Suprapubic skin (tissue), 4 donors: ENCODE data around the gene IL36RN. TPM values are rescaled to one million over a fixed set of nuclear protein-coding genes. Genes with fewer than 3 reads are reported as not detected.
"Not testable (repeated sequence)": the region's sequence is repeated elsewhere in the genome, so short reads cannot be mapped to it uniquely, and the experiment has no call there.

Experiments used
- DNase-seq, 2 donors: peaks; one replicate each; pipeline ENCODE4 v3.0.0-alpha.2; 2019; ENCODE audit warnings: low spot score in 2 of 2
- H3K27ac ChIP-seq: fragments of 200-600 bp; sonication (generic); one replicate; pipeline ENCODE4 v1.5.1; 2019
- H3K27me3 ChIP-seq: fragments of 200-600 bp; sonication (generic); one replicate; pipeline ENCODE4 v1.5.1; 2019
- H3K36me3 ChIP-seq: fragments of 200-600 bp; sonication (generic); one replicate; pipeline ENCODE4 v1.5.1; 2019
- H3K4me1 ChIP-seq: fragments of 200-600 bp; sonication (generic); one replicate; pipeline ENCODE4 v1.5.1; 2019
- H3K4me3 ChIP-seq: fragments of 200-600 bp; sonication (generic); one replicate; pipeline ENCODE4 v1.5.1; 2019; ENCODE audit warnings: mild to moderate bottlenecking
- H3K9me3 ChIP-seq: fragments of 200-600 bp; sonication (generic); one replicate; pipeline ENCODE4 v1.5.1; 2019
- EP300 ChIP-seq: sonication (generic); formaldehyde crosslinking; IDR thresholded peaks from one replicate; pipeline ENCODE4 v1.6.1; 2017; ENCODE audit warnings: antibody characterized with exemption
- POLR2A ChIP-seq, 2 donors: fragments of 450-650 bp; IDR thresholded peaks; one replicate each; pipeline ENCODE4 v1.6.1; 2017; ENCODE audit warnings: antibody characterized with exemption in 2 of 2, mild to moderate bottlenecking in 2 of 2, moderate library complexity in 2 of 2
- POLR2AphosphoS5 ChIP-seq, 3 donors: sonication (generic); formaldehyde crosslinking; IDR thresholded peaks; one replicate each; pipeline ENCODE4 v1.6.1; 2017; ENCODE audit warnings: antibody characterized with exemption in 3 of 3
- WGBS: methylation state at CpG from one replicate; pipeline ENCODE4 v1.1.5; 2018; 5-methylcytosine and 5-hydroxymethylcytosine counted together
- total RNA-seq, 4 donors: library from RNA; depleted of rRNA; stranded (reverse); fragments of >200 nt; gene quantifications; one replicate each; pipeline ENCODE4 v1.1.0, GENCODE V29; 2016
- TF ChIP-seq, protein P1 (sequence below), 2 donors: fragments of 200-600 bp in 1 of 2; fragments of 450-650 bp in 1 of 2; sonication (generic) in 1 of 2; IDR thresholded peaks; one replicate each; pipeline ENCODE4 v1.5.1; 2016 to 2019; ENCODE audit warnings: antibody characterized with exemption in 2 of 2, mild to moderate bottlenecking in 1 of 2, moderate library complexity in 1 of 2

IL36RN gene
- total RNA-seq, 4 donors from 2014 or later = 7.7 to 73.9 (median 37.1) TPM

DNA sequence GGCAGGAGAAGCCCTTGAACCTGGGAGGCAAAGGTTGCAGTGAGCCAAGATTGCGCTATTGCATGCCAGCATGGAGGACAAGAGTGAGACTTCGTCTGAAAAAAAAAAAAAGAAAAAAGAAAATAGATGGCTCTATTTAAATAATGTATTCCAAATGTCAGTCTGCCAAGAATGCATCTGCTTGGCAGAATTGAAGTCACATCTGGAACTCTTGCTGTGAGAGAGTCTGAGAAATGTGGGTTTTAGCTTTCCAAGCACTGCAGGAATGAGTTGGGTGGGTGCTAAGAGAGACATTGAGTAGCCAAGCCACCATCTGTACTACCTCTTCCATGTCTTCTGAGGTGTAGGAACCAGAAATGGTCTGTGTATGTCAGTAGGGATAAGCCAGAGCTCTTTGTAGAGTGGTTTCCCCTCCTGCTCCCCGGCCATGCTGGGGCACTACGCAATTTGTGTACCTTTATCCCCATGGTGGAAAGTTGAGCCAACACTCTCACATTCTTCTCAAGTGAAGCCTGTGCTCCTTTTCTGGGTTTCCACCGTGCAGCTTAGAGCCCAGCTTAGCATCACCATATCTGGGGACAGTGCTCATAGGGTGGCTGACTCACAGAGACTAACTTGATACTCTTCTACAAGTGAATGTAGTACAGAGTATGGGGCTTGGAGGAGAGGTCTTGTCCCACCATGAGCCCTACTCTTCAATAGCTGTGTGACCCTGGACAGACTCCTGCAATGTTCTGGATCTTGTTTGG is 34.0 kb downstream of the IL36RN start:
- Histone ChIP-seq H3K4me1 (no peaks in the 10 kb centered on the region), H3K4me3 (no peak overlapping the region), H3K27ac (no peak overlapping the region), H3K36me3 (no peaks in the 10 kb centered on the region), H3K27me3 (no peaks in the 10 kb centered on the region), H3K9me3 (no peaks in the 10 kb centered on the region)
- TF ChIP-seq EP300 = no peak
- no peak for TF ChIP-seq POLR2AphosphoS5 (IDR thresholded peaks at IDR 0.05)
- TF ChIP-seq POLR2A (IDR thresholded peaks at IDR 0.05) = no peak
- TF ChIP-seq, protein P1, sequence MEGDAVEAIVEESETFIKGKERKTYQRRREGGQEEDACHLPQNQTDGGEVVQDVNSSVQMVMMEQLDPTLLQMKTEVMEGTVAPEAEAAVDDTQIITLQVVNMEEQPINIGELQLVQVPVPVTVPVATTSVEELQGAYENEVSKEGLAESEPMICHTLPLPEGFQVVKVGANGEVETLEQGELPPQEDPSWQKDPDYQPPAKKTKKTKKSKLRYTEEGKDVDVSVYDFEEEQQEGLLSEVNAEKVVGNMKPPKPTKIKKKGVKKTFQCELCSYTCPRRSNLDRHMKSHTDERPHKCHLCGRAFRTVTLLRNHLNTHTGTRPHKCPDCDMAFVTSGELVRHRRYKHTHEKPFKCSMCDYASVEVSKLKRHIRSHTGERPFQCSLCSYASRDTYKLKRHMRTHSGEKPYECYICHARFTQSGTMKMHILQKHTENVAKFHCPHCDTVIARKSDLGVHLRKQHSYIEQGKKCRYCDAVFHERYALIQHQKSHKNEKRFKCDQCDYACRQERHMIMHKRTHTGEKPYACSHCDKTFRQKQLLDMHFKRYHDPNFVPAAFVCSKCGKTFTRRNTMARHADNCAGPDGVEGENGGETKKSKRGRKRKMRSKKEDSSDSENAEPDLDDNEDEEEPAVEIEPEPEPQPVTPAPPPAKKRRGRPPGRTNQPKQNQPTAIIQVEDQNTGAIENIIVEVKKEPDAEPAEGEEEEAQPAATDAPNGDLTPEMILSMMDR (IDR thresholded peaks at IDR 0.05) = no peak
- DNase-seq = no peak
- 73% methylated on average over 5 of the region's 5 CpGs for WGBS

DNA sequence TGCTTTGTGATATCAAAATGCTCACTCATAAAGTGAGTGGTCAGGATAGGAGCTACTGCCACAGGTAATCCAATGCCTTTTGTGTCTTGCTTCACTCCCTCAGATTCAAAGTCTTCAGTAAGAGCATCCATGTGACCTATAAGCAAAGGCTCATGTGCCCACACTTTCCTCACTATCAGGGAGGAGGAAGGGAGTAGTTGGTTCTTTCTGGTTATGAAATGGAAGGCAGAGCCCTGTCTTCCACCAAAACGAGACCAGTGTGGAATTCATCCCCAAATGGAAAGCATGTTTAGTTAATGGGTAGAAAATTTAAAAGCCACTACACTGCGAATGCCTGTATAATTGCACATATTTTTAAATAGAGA is 34.6 kb downstream of the IL36RN start:
- H3K27ac ChIP-seq = no peak overlapping the region
- no peak overlapping the region for H3K4me3 ChIP-seq
- 53% methylated on average over 2 of the region's 2 CpGs for WGBS
- no peaks in the 10 kb centered on the region for H3K27me3 ChIP-seq
- no peaks in the 10 kb centered on the region for H3K9me3 ChIP-seq
- no peak for DNase-seq
- TF ChIP-seq EP300 (no peak), POLR2AphosphoS5 (IDR thresholded peaks at IDR 0.05) (no peak), POLR2A (IDR thresholded peaks at IDR 0.05) (no peak)
- TF ChIP-seq, protein P1 (IDR thresholded peaks at IDR 0.05) = no peak
- no peaks in the 10 kb centered on the region for H3K4me1 ChIP-seq
- H3K36me3 ChIP-seq = no peaks in the 10 kb centered on the region

DNA sequence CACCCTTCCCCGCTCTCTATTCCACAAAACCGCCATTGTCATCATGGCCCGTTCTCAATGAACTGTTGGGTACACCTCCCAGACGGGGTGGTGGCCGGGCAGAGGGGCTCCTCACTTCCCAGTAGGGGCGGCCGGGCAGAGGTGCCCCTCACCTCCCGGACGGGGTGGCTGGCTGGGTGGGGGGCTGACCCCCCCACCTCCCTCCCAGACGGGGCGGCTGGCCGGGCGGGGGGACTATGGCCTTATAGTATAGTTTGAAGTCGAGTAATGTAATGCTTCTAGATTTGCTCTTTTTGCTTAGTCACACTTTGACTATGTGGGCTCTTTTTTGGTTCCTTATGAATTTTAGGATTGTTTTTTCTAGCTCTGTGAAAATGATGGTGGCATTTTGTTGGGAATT is 37.3 kb downstream of the IL36RN start:
- not testable (repeated sequence) for H3K9me3 ChIP-seq, H3K27me3 ChIP-seq, H3K4me3 ChIP-seq, H3K36me3 ChIP-seq, DNase-seq, H3K4me1 ChIP-seq, H3K27ac ChIP-seq
- 94% methylated on average over 14 of the region's 14 CpGs for WGBS

DNA sequence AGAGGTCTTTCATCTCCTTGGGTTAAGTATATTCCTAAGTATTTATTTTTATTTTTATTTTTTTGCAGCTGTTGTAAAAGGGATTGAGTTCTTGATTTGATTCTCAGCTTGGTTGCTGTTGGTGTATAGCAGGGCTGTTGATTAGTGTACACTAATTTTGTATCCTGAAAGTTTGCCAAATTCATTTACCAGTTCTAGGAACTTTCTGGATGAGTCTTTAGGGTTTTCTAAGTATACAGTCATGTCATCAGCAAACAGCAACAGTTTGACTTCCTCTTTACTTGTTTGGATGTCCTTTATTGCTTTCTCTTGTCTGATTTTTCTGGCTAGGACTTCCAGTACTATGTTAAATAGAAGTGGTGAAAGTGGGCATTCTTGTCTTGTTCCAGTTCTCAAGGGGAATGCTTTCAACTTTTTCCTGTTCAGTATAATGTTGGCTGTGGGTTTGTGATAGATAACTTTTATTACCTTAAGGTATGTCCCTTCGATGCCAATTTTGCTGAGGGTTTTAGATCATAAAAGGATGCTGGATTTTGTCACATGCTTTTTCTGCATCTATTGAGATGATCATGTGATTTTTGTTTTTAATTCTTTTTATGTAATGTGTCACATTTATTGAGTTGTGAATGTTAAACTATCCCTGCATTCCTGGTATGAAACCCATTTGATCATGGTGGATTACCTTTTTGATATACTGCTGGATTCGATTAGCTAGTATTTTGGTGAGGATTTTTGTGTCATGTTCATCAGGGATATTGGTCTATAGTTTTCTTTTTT is 38.0 kb downstream of the IL36RN start:
- not testable (repeated sequence) for H3K9me3 ChIP-seq, H3K27ac ChIP-seq, H3K4me1 ChIP-seq, DNase-seq, H3K36me3 ChIP-seq, H3K27me3 ChIP-seq, H3K4me3 ChIP-seq
- WGBS = 88% methylated on average over 2 of the region's 2 CpGs

DNA sequence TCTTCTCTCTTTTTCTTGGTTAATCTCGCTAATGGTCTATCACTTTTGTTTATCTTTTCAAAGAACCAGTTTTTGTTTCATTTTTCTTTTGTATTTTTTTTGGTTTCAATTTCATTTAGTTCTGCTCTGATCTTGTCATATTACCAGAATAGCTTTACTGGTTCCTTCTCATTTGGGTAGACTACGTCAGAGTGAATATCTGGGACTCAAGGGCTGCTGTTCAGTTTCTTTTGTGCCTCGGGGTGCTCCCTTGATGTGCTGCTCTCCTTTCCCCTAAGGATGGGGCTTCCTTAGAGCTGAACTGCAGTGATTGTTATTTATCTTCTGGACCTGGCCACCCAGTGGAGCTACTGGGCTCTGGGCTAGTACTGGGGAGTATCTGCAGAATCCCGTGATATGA is 39.0 kb downstream of the IL36RN start:
- Histone ChIP-seq H3K9me3 (no peaks in the 10 kb centered on the region), H3K27ac (no peak overlapping the region), H3K4me3 (no peak overlapping the region), H3K36me3 (no peaks in the 10 kb centered on the region), H3K4me1 (no peaks in the 10 kb centered on the region), H3K27me3 (no peaks in the 10 kb centered on the region)
- 83% methylated on average over 4 of the region's 4 CpGs for WGBS
- no peak for DNase-seq
- TF ChIP-seq POLR2AphosphoS5 (IDR thresholded peaks at IDR 0.05) = no peak
- TF ChIP-seq EP300 = no peak
- TF ChIP-seq, protein P1 (IDR thresholded peaks at IDR 0.05) = no peak
- no peak for TF ChIP-seq POLR2A (IDR thresholded peaks at IDR 0.05)

DNA sequence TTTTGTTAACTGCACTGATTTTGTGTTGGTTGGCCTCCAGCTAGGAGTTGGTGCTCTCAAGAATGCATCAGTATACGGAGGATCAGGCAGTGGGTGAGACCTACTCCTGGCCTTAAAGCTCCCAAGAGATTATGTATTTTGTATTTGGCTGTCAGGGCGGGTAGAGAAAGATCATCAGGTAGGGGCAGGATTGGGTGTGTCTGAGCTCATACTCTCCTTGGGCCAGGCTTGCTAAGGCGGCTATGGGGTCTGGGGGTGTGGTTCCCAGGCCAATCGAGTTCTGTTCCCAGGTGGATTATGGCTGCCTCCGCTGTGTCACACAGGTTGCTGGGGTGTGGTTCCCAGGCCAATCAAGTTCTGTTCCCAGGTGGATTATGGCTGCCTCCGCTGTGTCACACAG is 39.5 kb downstream of the IL36RN start:
- DNase-seq = no peak
- H3K4me1 ChIP-seq = no peaks in the 10 kb centered on the region
- no peaks in the 10 kb centered on the region for H3K27me3 ChIP-seq
- H3K36me3 ChIP-seq = no peaks in the 10 kb centered on the region
- H3K9me3 ChIP-seq = no peaks in the 10 kb centered on the region
- H3K4me3 ChIP-seq = no peak overlapping the region
- WGBS = 79% methylated on average over 4 of the region's 6 CpGs
- no peak for TF ChIP-seq EP300
- TF ChIP-seq, protein P1 (IDR thresholded peaks at IDR 0.05) = no peak
- no peak for TF ChIP-seq POLR2AphosphoS5 (IDR thresholded peaks at IDR 0.05)
- no peak for TF ChIP-seq POLR2A (IDR thresholded peaks at IDR 0.05)
- no peak overlapping the region for H3K27ac ChIP-seq
